ENCODE measurements around the gene CRB1. TPM values are rescaled to one million over a fixed set of nuclear protein-coding genes. Genes with fewer than 3 reads are reported as not detected.

CRB1 gene
- total and polyA plus RNA-seq, 2 of the 8 experiments (the other 6 are each of a cell fraction or from before 2014, with no cell fraction given) = 0.03 TPM; not detected in 1

- Histone ChIP-seq H2AFZ (ENCODE audit: low read length) (no peak overlapping the region), H3K4me1 (replicated peaks in 1 of 4; ENCODE audit: control insufficient read depth in 3 of 4, insufficient read depth in 4 of 4, low read length in 3 of 4) (no peaks in the 10 kb centered on the region), H4K91ac (replicated peaks; ENCODE audit: insufficient read length, low read length) (no peak overlapping the region), H4K5ac (ENCODE audit: insufficient read length, low read depth, low read length) (no peak overlapping the region), H3K4me2 (ENCODE audit: insufficient read depth in 1 of 2, low read depth in 2 of 2, low read length in 2 of 2) (no peak overlapping the region), H3K23me2 (ENCODE audit: low read depth, low read length) (no peaks in the 10 kb centered on the region), H2BK5ac (ENCODE audit: low read depth, low read length) (no peak overlapping the region), H2BK12ac (ENCODE audit: low read depth, low read length) (no peak overlapping the region), H3K27ac (ENCODE audit: low read depth, low read length) (no peak overlapping the region), H3K4ac (replicated peaks; ENCODE audit: insufficient read length, low read depth, low read length) (no peak overlapping the region), H3K56ac (replicated peaks; ENCODE audit: insufficient read length, low read depth, low read length) (no peak overlapping the region), H3K9me3 (ENCODE audit: insufficient read depth in 2 of 2, low read depth in 1 of 2, low read length in 1 of 2) (no peaks in the 10 kb centered on the region), H2BK20ac (ENCODE audit: low read length) (no peak overlapping the region), H3K79me2 (ENCODE audit: control insufficient read depth in 1 of 2, insufficient read depth in 2 of 2, low read length in 2 of 2) (no peaks in the 10 kb centered on the region), H3K79me1 (ENCODE audit: low read depth, low read length) (no peaks in the 10 kb centered on the region), H3K27me3 (replicated peaks in 1 of 4; ENCODE audit: control insufficient read depth in 3 of 4, extremely low read depth in 1 of 4, insufficient read depth in 3 of 4, low read length in 3 of 4) (no peaks in the 10 kb centered on the region), H3K18ac (ENCODE audit: extremely low read depth, low read length) (no peak overlapping the region), H3K23ac (ENCODE audit: insufficient read length) (no peak overlapping the region), H2AK5ac (ENCODE audit: low read depth, low read length) (no peak overlapping the region), H3K14ac (ENCODE audit: insufficient read length) (no peak overlapping the region), H3K36me3 (ENCODE audit: control insufficient read depth in 2 of 4, insufficient read depth in 4 of 4, low read length in 3 of 4) (no peaks in the 10 kb centered on the region), H3K4me3 (ENCODE audit: extremely low read depth in 1 of 4, insufficient read depth in 2 of 4, low read depth in 3 of 4, low read length in 4 of 4) (no peak overlapping the region), H4K20me1 (replicated peaks in 1 of 2; ENCODE audit: control insufficient read depth in 1 of 2, insufficient read depth in 2 of 2, low read length in 2 of 2) (peaks cover 0 to 1% of the 10 kb centered on the region in 2 experiments), H3K9ac (replicated peaks in 1 of 4; ENCODE audit: extremely low read depth in 1 of 4, low read depth in 3 of 4, low read length in 3 of 4) (no peak overlapping the region), H2BK120ac (replicated peaks; ENCODE audit: low read depth, low read length) (no peak overlapping the region), H2BK15ac (ENCODE audit: low read length) (no peak overlapping the region), H4K8ac (ENCODE audit: extremely low read depth, insufficient read depth, low read length) (no peak overlapping the region)
- no peak for FAIRE-seq
- no peak for DNase-seq (ENCODE audit: low read depth in 1 of 2, low spot score in 2 of 2)
- ChIA-PET CTCF (ENCODE audit: partially characterized antibody) (no interaction called here), POLR2A (ENCODE audit: partially characterized antibody) (no interaction called here)
- WGBS, 2 experiments (ENCODE audit: extremely low coverage in 1 of 2, insufficient coverage in 1 of 2, insufficient read length in 1 of 2, insufficient replicate concordance in 2 of 2, low coverage in 1 of 2, low lambda C conversion rate in 2 of 2, missing lambda C conversion rate in 1 of 2) = 97% methylated on average over 1 of the region's 1 CpG; no CpG with 5 or more reads in 1 of the 2 experiments
- TF ChIP-seq SIX5 (IDR thresholded peaks at IDR 0.05; ENCODE audit: low read depth, low read length) = no peak
- no peak for TF ChIP-seq KDM5A (IDR thresholded peaks at IDR 0.05; ENCODE audit: low read length)
- TF ChIP-seq POU5F1 (IDR thresholded peaks at IDR 0.05; ENCODE audit: low read depth, low read length) = no peak
- no peak for TF ChIP-seq POLR2AphosphoS5 (IDR thresholded peaks at IDR 0.05; ENCODE audit: low read depth, low read length)
- no peak for TF ChIP-seq CBX8 (IDR thresholded peaks at IDR 0.05; ENCODE audit: borderline replicate concordance, low read depth, low read length)
- no peak for TF ChIP-seq KDM4A (IDR thresholded peaks at IDR 0.05; ENCODE audit: low read depth, low read length, severe bottlenecking)
- TF ChIP-seq PHF8 (conservative IDR thresholded peaks at IDR 0.05; ENCODE audit: low read depth, low read length) = no peak
- no peak for TF ChIP-seq SP4 (IDR thresholded peaks at IDR 0.05; ENCODE audit: low read length)
Observed at GRCh38 chr1:197286634-197287033, 18.6 kb downstream of the CRB1 start.
